Measurements from ENCODE around the gene SMIM24.
"Not testable (repeated sequence)": the region's sequence is repeated elsewhere in the genome, so short reads cannot be mapped to it uniquely, and the experiment has no call there.

Gene SMIM24

GRCh38 chr19:3451451-3451866 is 28.9 kb downstream of the SMIM24 start:
- H3K9me3 ChIP-seq (ENCODE audit: control insufficient read depth, insufficient read depth, low read length) = no peaks in the 10 kb centered on the region
- no peak overlapping the region for H3K9ac ChIP-seq (ENCODE audit: low read depth, low read length)
- no peaks in the 10 kb centered on the region for H3K36me3 ChIP-seq (ENCODE audit: control insufficient read depth, insufficient read depth, low read length)
- no peaks in the 10 kb centered on the region for H3K27me3 ChIP-seq (ENCODE audit: control insufficient read depth, insufficient read depth, low read length)
- no peaks in the 10 kb centered on the region for H3K4me1 ChIP-seq (ENCODE audit: control insufficient read depth, insufficient read depth, low read length)
- no peak overlapping the region for H3K4me3 ChIP-seq (ENCODE audit: low read depth, low read length)
- H3K27ac ChIP-seq (ENCODE audit: low read depth, low read length) = no peak overlapping the region

- Histone ChIP-seq H3K36me3 (ENCODE audit: control insufficient read depth, insufficient read depth, low read length) (no peaks in the 10 kb centered on the region), H3K4me3 (ENCODE audit: low read depth, low read length) (no peak overlapping the region), H3K4me1 (ENCODE audit: control insufficient read depth, insufficient read depth, low read length) (no peaks in the 10 kb centered on the region), H3K9ac (ENCODE audit: low read depth, low read length) (no peak overlapping the region), H3K9me3 (ENCODE audit: control insufficient read depth, insufficient read depth, low read length) (no peaks in the 10 kb centered on the region), H3K27ac (ENCODE audit: low read depth, low read length) (no peak overlapping the region), H3K27me3 (ENCODE audit: control insufficient read depth, insufficient read depth, low read length) (no peaks in the 10 kb centered on the region)
Observed at GRCh38 chr19:3450796-3451411, 29.4 kb downstream of the SMIM24 start.

- Histone ChIP-seq H3K4me3 (ENCODE audit: low read depth, low read length) (no peak overlapping the region), H3K36me3 (ENCODE audit: control insufficient read depth, insufficient read depth, low read length) (no peaks in the 10 kb centered on the region), H3K4me1 (ENCODE audit: control insufficient read depth, insufficient read depth, low read length) (peaks cover 9% of the 10 kb centered on the region), H3K9me3 (ENCODE audit: control insufficient read depth, insufficient read depth, low read length) (no peaks in the 10 kb centered on the region), H3K27me3 (ENCODE audit: control insufficient read depth, insufficient read depth, low read length) (no peaks in the 10 kb centered on the region), H3K9ac (ENCODE audit: low read depth, low read length) (no peak overlapping the region), H3K27ac (ENCODE audit: low read depth, low read length) (no peak overlapping the region)
Observed at GRCh38 chr19:3448616-3449334, 31.6 kb downstream of the SMIM24 start.

GRCh38 chr19:3446657-3447056 is 33.7 kb downstream of the SMIM24 start:
- H3K27ac ChIP-seq (ENCODE audit: low read depth, low read length) = not testable (repeated sequence)

DNA sequence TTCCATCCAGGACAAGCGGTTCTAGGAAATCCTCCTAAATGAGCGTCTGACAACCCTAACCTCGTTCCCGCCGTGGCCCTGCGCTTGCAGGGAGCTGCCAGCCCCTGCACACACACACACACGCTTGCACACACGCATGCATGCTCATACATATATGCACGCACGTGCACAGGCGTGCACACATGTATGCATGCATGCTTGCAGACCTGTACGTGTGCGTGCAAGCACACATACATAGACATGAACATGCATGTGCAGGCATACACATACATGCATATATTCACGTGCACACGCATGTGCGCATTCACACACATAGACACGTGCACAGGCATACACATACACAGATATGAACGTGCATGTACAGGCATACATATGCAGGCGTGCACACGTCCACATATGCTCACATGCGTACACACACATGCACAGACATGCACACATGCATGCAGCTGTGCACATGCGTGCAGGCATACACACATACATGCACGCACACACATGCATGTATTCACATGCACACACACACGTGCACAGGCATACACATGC is 35.6 kb downstream of the SMIM24 start:
- Histone ChIP-seq H3K4me3 (ENCODE audit: low read depth, low read length) (no peak overlapping the region), H3K27me3 (ENCODE audit: control insufficient read depth, insufficient read depth, low read length) (no peaks in the 10 kb centered on the region), H3K36me3 (ENCODE audit: control insufficient read depth, insufficient read depth, low read length) (no peaks in the 10 kb centered on the region), H3K9ac (ENCODE audit: low read depth, low read length) (no peak overlapping the region), H3K27ac (ENCODE audit: low read depth, low read length) (peak overlapping the region; percentile 6), H3K4me1 (ENCODE audit: control insufficient read depth, insufficient read depth, low read length) (peaks cover 11% of the 10 kb centered on the region), H3K9me3 (ENCODE audit: control insufficient read depth, insufficient read depth, low read length) (no peaks in the 10 kb centered on the region)

More at GRCh38 chr19:3446657-3447056, 33.7 kb downstream of the SMIM24 start:
- H3K4me1 ChIP-seq (ENCODE audit: control insufficient read depth, insufficient read depth, low read length) = peaks cover 11% of the 10 kb centered on the region
- H3K4me3 ChIP-seq (ENCODE audit: low read depth, low read length); H3K9me3 ChIP-seq (ENCODE audit: control insufficient read depth, insufficient read depth, low read length); H3K36me3 ChIP-seq (ENCODE audit: control insufficient read depth, insufficient read depth, low read length); H3K27me3 ChIP-seq (ENCODE audit: control insufficient read depth, insufficient read depth, low read length); H3K9ac ChIP-seq (ENCODE audit: low read depth, low read length): not testable (repeated sequence)

DNA sequence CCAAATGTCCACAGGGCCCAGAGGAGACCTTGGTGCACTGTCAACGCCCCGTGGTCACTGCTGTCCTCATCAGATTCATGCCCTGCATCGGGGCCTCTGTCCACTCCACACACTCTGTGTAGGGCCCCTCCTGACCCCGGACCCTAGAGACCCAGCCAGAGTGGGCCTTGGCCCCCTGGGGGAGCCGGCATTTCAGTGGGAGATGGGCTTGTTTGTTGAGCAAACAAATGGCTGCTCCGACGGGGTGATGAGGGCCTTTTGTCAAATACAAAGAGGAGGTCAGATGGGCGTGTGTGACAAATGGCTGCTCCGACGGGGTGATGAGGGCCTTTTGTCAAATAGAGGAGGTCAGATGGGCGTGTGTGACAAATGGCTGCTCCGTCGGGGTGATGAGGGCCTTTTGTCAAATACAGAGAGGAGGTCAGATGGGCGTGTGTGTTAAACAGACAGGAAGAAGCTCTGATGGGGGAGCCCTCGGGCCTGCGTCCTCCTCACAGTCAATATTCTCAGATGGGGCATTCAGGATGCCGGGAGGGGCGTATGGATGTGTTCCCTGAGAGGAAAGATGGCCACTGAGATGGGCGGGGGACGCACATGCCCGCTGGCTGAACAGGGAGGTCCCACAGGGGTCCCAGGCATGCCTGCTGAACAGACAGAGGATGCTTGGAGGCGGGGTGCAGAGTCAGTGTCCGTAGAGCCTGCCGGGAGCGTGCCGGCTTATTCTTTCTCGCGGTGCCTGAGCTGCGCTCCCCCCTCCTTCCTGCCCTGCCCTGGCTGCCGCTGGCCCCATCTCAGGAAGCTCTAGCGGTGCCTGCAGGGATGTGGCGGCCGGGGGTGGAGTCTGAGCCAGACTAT is 36.3 kb downstream of the SMIM24 start:
- H3K4me3 ChIP-seq (ENCODE audit: low read depth, low read length) = no peak overlapping the region
- no peaks in the 10 kb centered on the region for H3K27me3 ChIP-seq (ENCODE audit: control insufficient read depth, insufficient read depth, low read length)
- no peaks in the 10 kb centered on the region for H3K36me3 ChIP-seq (ENCODE audit: control insufficient read depth, insufficient read depth, low read length)
- H3K9ac ChIP-seq (ENCODE audit: low read depth, low read length) = no peak overlapping the region
- H3K27ac ChIP-seq (ENCODE audit: low read depth, low read length) = peak overlapping the region; percentile 6
- H3K4me1 ChIP-seq (ENCODE audit: control insufficient read depth, insufficient read depth, low read length) = peaks cover 11% of the 10 kb centered on the region
- no peaks in the 10 kb centered on the region for H3K9me3 ChIP-seq (ENCODE audit: control insufficient read depth, insufficient read depth, low read length)

DNA sequence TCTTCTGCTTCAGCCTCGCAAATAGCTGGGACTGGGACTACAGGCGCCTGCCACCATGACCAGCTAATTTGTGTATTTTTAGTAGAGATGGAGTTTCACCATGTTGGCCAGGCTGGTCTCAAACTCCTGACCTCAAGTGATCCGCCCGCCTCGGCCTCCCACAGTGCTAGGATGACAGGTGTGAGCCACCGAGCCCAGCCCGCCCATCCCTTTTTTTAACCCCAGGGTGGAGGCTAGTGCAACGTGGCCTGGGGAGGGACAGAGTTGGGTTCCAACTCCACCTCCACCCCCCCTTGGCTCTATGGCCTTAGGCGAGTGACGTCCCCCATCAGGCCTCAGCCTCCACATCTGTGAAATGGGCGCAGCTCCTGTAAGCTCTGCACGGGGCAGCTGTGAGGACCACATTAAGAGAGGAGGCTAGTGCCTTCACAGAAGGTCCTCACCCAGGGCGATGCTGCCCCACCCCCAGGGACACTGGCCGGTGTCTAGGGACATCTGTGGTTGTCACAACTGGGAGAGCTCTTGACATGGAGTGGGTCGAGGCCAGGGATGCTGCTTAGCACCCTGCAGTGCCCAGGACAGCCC is 37.7 kb downstream of the SMIM24 start:
- Histone ChIP-seq H3K36me3 (ENCODE audit: control insufficient read depth, insufficient read depth, low read length) (no peaks in the 10 kb centered on the region), H3K9me3 (ENCODE audit: control insufficient read depth, insufficient read depth, low read length) (no peaks in the 10 kb centered on the region), H3K4me3 (ENCODE audit: low read depth, low read length) (no peak overlapping the region), H3K27me3 (ENCODE audit: control insufficient read depth, insufficient read depth, low read length) (no peaks in the 10 kb centered on the region), H3K4me1 (ENCODE audit: control insufficient read depth, insufficient read depth, low read length) (peaks cover 11% of the 10 kb centered on the region), H3K9ac (ENCODE audit: low read depth, low read length) (no peak overlapping the region), H3K27ac (ENCODE audit: low read depth, low read length) (no peak overlapping the region)

DNA sequence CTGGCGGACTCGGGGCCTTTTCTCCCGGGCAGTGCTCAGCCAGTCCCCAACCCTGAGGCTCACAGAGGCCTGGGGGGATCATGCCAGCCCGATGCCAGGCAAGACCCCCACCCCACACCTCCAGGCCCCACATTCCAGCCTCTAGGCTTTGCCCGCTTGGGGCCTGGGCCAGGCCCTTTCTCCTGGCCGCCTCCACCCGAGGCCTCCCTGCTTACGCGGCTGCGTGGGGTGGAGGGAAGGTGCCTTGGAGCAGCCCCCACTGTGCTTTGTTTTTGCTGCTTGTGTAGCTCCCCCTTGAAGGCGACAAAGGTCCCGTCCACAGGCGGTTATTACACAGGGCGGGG is 38.4 kb downstream of the SMIM24 start:
- Histone ChIP-seq H3K27ac (ENCODE audit: low read depth, low read length) (no peak overlapping the region), H3K27me3 (ENCODE audit: control insufficient read depth, insufficient read depth, low read length) (no peaks in the 10 kb centered on the region), H3K4me1 (ENCODE audit: control insufficient read depth, insufficient read depth, low read length) (peaks cover 11% of the 10 kb centered on the region), H3K9me3 (ENCODE audit: control insufficient read depth, insufficient read depth, low read length) (no peaks in the 10 kb centered on the region), H3K36me3 (ENCODE audit: control insufficient read depth, insufficient read depth, low read length) (no peaks in the 10 kb centered on the region), H3K9ac (ENCODE audit: low read depth, low read length) (no peak overlapping the region), H3K4me3 (ENCODE audit: low read depth, low read length) (no peak overlapping the region)

DNA sequence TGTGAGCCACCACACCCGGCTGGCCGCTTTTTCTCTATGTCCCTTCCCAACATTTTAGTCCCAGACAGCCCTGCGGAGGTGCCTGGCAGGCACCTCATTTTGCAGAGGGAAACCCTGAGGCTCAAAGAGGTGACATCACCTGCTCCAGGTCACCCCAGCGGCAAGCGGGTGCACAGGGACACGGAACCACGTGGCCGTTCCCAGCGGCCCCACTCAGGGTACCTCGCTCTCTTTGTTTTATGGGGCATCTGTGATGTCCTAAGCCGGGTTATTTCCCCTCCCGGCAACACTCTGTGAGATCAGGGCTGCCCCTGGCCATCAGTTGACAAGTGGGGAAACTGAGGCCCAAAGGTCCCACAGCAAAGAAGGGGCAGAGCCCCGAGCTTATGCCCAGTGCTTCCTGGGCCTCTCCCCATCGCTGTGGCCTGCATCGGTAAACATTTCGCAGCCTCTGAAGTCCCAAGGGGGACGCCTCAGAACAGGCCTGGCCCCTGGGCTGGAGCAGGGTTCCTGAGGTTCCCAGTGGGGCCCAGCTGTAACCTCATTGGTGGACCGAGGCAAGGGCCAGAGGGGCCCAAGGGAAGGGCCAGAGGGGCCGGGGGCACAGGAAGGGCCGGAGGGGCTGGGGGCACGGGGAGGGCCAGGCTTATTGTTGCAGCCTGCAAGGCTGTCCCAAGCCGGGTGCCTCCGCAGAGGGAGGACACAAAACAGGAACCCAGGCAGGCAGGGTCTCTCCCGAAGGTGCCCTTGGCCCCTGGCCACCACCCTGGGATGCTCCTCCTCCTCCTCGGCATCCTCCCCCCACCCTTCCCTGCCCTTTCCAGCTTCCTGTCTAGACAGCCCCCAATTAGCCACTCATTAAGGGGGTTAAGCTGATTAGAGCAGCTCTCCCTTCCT is 39.0 kb downstream of the SMIM24 start:
- H3K36me3 ChIP-seq (ENCODE audit: control insufficient read depth, insufficient read depth, low read length) = no peaks in the 10 kb centered on the region
- H3K4me3 ChIP-seq (ENCODE audit: low read depth, low read length) = no peak overlapping the region
- no peak overlapping the region for H3K27ac ChIP-seq (ENCODE audit: low read depth, low read length)
- no peaks in the 10 kb centered on the region for H3K27me3 ChIP-seq (ENCODE audit: control insufficient read depth, insufficient read depth, low read length)
- H3K4me1 ChIP-seq (ENCODE audit: control insufficient read depth, insufficient read depth, low read length) = peaks cover 11% of the 10 kb centered on the region
- H3K9me3 ChIP-seq (ENCODE audit: control insufficient read depth, insufficient read depth, low read length) = no peaks in the 10 kb centered on the region
- H3K9ac ChIP-seq (ENCODE audit: low read depth, low read length) = no peak overlapping the region

DNA sequence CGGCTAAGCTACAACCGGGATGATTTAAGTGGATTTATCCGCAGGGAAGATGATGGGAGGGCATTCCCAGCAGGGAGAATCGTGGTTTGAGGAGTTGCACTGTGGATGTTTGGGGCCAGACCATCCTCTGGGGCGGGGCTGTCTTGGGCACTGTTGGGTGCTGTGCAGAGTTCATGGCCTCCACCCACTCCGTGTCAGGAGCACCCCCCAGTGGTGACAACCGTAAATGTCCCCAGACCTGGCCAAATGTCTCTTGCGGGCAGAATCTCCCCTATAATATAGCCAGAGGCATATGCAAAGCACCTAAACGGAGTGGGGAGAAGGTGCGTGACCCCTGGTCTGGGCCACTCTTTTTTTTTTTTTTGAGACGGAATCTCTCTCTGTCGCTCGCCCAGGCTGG is 40.2 kb downstream of the SMIM24 start:
- Histone ChIP-seq H3K4me3 (ENCODE audit: low read depth, low read length) (no peak overlapping the region), H3K4me1 (ENCODE audit: control insufficient read depth, insufficient read depth, low read length) (peaks cover 11% of the 10 kb centered on the region), H3K9ac (ENCODE audit: low read depth, low read length) (no peak overlapping the region), H3K9me3 (ENCODE audit: control insufficient read depth, insufficient read depth, low read length) (no peaks in the 10 kb centered on the region), H3K27me3 (ENCODE audit: control insufficient read depth, insufficient read depth, low read length) (no peaks in the 10 kb centered on the region), H3K36me3 (ENCODE audit: control insufficient read depth, insufficient read depth, low read length) (no peaks in the 10 kb centered on the region), H3K27ac (ENCODE audit: low read depth, low read length) (no peak overlapping the region)
